DND-41 (cell line): ENCODE measurements around the gene BRF1.

Experiments used
- CTCF ChIP-seq: IDR thresholded peaks from 2 replicates; pipeline ENCODE4 v1.5.1; 2012; ENCODE audit warnings: borderline replicate concordance, low read length, moderate library complexity, mild to moderate bottlenecking; ENCODE audit not compliant: poor library complexity, severe bottlenecking; ENCODE audit errors: extremely low read depth
- EZH2 ChIP-seq: IDR thresholded peaks from 3 replicates; pipeline ENCODE4 v1.6.1; 2012; ENCODE audit warnings: borderline replicate concordance, low read depth, mild to moderate bottlenecking, moderate library complexity, low read length, inconsistent platforms; ENCODE audit not compliant: severe bottlenecking

GRCh38 chr14:105168093-105168420, 132.7 kb downstream of the BRF1 start:
- TF ChIP-seq CTCF: no peak
- TF ChIP-seq EZH2: no peak
